ENCODE results near the gene SIGLEC12.
A peak's percentile ranks its signal among the peaks of the same experiment; 100 is the strongest.
"Not testable (repeated sequence)": the region's sequence is repeated elsewhere in the genome, so short reads cannot be mapped to it uniquely, and the experiment has no call there.

Gene SIGLEC12

DNA sequence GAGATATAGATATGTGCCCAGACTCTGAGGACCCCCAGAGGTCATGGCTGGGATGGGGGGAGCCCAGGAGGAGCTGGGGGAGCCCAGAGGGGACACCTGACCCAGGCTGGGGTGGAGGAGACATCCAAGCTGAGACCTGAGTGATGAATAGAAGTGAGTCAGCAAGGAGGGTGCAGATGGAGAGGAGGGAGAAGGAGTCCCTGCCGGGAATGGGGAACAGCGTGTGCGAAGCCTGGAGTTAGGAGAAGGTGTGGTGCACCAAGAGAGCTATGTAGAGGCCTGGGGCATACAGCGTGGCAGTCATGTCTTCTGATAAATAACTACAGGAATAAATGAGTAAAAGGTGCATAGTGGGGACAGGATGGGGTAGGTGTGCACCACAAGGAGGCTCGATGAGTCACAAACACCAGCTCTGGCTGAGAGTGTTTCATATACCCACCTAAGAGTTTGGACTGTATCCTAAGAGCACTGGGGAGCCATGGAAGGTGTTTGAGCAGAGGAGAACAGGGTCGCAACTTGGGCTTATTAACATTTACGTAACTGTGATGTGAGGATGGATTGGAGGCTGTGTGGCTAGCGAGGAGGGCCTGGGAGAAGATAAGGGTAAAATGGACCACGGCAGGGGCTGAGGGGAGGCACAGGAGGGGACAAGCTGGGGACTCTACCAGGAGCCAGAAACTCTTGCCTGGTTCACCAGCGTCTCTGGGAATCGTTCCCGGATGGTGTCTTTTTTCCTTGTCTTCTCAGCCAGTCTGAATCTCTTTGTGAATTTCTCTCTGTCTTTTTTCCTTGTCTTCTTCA lies 21.9 kb downstream of the SIGLEC12 start:
- peak; percentile 25 for DNase-seq

DNA sequence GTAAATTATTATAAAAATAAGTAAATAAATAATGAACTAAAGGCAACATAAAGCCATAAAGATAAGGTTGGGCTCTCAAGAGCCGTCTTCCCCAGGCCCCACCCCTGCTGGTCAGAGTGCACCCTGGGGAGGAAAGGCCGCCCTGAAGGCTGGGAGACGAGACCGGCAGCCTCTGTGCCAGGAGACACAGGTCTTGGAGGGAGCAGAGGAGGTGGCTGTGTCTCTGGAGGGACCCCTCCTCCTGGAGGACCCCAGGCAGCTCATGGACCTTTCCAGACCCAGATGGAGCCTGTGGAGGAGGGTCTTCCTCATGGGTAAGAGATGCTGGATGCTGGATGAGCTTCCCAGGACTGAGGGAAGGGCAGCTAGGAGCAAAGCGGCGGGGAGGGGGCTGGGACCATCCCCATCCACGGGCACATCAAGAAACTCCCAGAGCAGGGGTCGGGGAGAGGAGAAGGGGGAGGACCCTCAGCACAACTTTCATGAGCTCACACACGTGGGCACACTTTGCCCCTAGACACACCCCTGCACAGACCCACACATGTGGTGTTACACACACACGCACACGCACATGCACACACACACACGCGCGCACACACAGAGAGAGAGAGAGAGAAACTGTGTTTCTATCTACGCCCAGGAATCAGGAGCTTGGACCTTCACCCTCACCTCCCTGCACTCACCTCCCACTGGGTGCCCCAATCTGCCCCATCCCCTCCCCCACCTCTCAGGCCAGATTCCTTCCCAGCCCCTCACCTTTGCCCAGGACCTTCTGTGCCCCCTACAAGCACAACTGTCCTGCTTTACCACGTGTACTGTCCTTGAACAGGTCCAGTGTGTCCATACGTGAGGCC lies 23.0 kb downstream of the SIGLEC12 start, which contains the start of gene CEACAM18:
Gene CEACAM18 (plus strand): TSS at position 159 of the 854 bp plus-strand sequence.
- DNase-seq: no peak

DNA sequence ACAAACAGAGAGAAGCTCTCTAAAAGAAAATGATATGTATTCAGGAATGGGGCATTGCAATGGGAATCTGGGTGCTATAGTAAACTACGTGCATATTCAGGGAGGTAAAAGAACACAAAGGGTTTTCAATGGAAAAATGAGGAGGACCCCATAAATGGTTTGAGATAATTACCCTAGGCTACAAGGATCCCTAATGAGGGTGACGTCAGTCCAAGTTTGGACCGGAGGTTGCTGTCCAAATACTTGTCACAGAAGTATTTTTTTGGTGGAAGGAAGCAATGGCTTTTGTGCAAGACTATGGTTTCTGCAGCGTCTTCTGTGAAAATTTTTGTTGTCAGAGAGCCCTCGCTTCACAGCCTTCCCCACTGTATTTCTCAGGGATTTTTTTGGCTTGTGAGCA lies 24.3 kb downstream of the SIGLEC12 start:
- DNase-seq: no peak

DNA sequence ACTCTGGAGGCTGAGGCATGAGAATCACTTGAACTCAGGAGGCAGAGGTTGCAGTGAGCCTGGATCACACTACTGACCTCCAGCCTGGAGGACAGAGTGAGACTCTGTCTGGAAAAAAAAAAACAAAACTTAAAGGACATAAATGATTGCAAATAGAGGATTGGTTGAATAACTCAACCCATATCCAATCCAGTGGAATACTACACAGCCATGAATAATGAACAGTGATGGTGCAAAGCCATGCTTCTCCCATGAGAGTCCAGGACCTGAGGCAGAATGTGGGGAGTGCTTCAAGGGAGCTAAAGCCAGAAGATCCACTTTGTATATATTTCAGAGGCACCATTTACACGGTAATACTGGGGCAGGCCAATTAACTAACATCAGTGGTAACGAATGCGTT lies 25.4 kb downstream of the SIGLEC12 start:
- DNase-seq: no peak

DNA sequence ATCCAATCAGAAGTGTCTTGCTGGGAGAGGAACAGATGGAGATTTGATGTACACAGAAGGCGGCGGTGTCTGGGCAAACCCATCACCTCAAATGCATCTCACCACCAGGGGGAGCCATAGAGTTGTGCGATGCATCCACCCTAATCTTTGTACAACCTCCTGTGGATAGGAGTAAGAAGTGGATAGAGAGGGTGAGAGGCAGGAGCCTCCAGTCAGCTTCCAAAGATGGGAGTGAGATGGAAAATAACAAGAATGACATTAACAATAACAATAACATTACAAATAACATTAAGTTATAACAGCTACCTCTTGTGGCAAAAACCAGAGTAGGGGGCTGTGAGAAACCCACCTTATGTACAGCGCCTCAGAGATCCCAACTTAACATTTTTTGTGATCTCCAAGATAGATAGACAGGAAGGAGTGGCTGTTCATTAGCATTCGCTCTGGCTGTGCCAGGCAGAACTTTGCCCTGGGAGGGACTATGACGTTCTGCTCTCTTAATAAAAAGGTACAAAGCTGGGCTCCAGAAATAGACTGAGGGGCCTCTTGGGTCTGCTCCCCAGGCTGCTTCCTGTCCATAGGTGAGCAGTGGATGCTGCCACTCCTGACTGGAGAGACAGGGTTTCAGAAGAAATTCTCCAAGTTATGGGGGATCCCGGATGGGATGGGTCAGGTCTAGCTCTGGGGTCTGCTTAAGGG lies 28.4 kb downstream of the SIGLEC12 start:
- peak; percentile 85 for DNase-seq

DNA sequence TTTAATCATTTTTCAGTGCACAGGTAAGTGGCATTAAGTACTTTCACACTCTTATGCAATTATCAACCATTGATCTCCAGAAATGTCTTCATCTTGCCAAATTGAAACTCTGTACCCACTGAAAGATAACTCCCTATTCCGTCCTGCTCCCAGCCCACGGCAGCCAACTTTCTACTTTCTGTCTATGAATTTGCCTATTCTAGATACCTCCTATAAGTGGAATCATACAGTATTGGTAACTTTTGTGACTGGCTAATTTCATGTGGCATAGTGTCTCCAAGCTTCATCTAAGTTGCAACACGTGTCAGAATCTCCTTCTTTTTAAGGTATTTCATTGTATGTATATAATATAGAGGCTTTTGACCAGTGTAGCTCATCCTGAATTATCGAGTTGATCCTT lies 29.0 kb downstream of the SIGLEC12 start:
- DNase-seq: no peak

DNA sequence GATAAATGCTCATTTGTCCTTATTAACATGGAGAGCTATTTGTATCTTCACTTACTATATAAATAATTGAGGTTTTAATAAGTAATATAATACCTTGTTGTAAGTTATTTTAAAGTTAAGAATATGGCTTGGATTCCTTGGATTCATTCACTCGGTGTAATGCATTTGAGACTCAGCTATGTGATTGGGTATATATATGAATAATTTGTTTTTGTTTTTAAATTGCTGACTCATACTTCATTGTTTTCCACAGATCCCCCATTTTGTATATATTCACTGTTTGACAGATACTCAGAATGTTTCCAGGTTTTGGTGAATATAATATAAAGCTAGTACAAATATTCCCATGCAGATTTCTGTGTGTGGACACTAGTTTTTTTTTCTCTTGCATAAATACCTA lies 30.1 kb downstream of the SIGLEC12 start:
- no peak for DNase-seq

DNA sequence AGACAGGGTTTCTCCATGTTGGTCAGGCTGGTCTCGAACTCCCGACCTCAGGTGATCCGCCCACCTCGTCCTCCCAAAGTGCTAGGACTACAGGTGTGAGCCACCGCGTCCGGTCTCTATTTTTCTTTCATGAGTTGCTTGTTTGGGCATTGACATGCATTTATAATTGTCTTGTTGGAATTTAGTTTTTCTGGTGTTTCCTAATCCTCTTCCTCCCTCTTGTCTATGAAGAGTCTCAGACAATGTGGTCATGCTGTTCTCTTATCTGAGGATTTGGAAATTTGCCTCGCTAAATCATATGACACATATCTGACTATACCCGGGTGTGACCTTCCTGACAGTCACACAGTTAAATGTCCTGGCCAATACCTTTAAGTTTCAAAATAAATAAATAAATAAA lies 30.6 kb downstream of the SIGLEC12 start:
- DNase-seq: no peak

DNA sequence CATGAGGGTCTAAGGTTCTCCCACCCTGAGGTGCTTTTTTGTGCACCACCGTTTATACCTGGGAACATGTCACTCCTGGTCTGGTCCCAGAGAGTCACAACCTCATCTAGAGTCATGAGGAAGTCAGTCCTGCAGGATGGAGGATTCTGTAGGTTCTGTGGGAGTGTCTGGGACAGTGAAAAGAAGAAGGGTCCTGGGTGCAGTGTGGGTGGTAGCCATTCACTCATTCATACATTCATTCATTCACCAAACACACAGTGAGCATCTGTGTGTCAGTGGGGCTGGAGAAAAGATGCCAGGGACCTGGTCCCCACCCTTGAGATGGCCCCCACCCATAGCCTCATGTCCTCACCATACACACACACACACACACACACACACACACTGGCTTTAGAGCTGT lies 32.0 kb downstream of the SIGLEC12 start:
- DNase-seq: no peak

DNA sequence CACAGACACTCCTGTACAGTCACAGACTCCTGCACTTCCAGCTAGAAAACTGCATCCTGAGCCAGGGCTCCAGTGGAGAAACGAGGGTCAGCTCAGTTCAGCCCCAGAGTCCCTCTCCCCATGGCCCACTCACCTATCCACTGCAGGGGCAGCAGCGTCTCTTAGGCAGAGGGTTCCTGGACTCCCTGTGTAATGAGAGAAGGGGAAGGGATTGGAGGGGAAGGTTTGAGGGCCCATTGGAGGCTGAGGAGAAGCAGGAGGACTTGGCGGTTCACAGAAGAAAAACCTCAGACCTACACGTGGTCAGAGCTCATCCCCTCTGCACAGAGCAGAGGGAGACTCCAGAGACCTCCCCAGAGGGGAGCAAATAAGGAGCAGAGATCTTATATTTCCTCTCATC lies 32.4 kb downstream of the SIGLEC12 start:
- no peak for DNase-seq

DNA sequence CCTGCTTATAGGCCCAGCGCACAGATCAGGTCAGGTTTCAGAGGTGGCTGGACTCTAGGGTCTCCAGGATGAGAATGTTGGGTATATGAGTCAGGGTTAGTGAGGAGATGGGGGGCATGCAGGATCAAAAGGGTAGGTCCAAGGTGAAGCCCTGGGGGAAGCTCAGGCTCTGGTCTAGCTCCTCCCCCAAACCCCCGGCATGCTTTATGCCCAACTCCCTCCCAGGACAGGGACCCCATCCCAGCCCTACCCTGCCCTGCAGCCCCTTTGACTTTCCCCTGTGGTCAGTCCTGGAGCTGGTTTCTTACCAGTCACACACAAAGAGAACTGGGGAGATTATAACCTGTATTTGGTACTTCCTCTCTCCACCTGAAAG lies 33.1 kb downstream of the SIGLEC12 start:
- no peak for DNase-seq

DNA sequence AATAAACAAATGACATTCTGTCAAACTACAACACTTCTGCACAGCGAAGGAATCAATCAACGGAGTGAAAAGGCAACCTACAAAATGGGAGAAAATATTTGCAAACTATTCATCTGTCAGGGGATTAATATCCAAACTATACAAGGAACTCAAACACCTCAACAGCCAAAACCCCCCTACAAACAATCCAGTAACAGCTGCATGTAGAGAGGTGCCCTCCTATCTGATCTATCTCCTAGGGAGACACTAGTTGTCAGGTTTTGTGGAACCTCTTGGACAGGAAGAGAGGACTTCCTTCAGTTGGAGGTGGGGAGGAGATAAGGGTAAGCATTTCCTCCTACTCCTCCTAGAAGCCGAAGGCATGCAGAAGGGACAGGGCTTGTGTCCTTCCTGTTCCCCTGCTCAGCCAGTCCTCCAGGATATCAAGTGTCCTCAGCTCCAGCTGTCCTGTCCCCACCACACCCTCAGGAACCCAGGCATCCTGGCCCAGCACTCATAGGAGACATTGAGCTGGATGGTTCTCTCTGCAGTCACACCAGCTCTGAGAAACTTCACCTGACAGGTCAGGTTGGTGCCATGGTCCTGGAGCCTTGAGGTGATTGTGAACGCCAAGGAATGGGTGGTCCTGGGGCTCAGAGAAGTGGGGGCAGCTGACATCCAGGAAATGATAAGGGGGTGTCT lies 33.6 kb downstream of the SIGLEC12 start:
- no peak for DNase-seq

DNA sequence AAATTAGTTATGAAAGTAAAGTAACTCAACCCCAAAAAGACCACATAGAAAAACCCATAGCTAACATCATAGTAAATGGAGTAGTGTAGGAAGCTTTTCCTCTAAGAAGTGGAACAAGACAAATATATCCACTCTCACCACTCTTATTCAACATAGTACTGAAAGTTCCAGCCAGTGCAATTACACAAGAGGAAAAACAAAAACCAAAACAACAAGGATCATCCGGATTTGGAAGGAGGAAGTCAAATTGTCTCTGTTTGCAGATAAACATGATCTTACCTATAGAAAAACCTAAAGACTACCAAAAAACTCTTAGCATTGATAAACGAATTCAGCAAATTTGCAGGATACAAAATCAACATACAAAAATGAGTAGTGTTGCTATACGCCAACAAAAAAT lies 34.9 kb downstream of the SIGLEC12 start:
- no peak for DNase-seq

DNA sequence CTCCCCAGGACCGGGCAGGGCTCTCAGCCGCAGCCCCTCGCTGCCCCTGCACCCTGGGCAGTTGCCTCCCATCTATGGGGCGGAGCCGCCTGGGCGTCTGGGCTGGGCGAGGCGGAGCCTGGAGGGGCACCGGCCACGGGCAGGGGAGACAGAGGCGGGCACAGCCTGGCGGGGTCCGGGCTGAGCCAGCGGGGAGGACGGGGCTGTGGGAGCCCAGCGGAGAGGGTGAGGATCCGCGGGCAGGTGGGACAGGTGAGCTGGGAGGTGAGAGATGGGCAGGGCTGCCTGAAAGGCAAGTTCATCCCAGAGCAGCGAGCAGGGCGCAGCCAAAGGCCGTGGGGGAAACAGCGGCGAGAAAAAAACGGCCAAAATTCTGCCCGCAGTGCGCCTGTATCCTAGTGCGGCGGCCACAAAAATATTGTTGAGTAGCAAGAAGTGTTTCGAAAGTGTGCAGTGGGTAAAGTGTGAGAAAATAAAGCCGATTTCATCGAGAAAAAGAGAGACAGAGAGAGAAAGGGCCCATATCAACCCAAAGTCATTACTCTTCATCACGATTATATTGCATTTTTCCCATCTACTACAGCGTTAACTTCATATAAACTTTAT lies 37.5 kb downstream of the SIGLEC12 start:
- not testable (repeated sequence) for DNase-seq

DNA sequence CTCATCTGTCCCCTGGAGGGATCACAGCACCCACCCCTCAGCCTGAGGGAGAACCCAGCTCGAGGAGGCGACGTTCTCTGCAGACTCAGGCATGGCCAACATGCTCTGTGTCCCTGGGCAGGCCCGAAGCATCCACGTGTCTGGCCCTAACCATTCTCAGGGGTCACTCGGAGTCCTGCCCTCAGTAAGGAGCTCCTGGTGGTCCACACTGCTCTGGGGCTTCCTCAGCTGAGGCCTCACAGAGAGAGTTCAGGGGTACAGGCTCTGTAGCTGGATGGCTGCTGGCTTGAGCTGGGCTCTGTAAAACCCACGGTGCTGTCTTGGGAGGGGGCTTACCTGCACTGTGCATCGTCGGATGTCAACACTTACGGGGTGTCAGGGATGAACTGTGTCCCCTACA lies 38.9 kb downstream of the SIGLEC12 start:
- DNase-seq: no peak

DNA sequence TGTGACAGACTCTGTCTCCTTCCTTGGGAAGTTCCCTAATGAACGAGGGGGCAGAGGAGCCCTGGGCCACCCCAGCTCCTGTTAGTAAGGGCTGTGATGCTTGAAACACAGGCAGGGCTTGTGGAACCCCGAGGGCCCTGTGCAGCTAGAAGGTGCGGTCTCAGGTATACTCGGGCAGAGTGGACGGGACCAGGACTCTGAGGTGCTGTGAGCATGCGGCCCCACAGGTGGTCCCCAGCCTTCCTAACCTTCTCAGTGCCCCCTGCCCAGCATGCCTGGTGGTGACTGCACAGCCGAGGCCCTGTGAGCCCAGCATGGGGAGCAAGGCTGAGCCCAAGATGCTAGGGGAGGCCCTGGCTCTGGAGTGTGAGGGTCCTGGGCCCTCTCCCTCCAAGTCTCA lies 39.3 kb downstream of the SIGLEC12 start:
- no peak for DNase-seq

DNA sequence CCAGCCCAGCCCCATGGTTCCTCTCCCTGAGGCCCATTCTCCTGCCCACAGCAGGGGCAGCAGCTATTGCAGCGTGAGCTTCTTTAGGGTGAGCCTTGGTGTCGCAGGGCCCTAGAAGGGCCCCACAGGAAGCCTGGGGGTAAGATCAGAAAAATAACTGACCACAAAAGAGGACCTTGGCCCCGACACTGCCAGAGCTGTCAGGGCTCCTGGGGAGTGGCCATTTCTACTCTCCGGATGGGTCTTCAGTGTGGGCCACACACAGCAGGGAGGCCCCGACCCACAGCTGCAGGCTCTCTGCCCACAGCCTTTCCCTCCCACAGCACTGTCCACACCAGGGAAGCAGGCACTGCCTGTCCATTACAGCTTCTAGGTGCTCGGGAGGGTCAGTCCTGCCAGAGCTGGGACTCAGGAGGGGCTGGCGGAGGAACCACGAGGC lies 39.9 kb downstream of the SIGLEC12 start:
- no peak for DNase-seq

DNA sequence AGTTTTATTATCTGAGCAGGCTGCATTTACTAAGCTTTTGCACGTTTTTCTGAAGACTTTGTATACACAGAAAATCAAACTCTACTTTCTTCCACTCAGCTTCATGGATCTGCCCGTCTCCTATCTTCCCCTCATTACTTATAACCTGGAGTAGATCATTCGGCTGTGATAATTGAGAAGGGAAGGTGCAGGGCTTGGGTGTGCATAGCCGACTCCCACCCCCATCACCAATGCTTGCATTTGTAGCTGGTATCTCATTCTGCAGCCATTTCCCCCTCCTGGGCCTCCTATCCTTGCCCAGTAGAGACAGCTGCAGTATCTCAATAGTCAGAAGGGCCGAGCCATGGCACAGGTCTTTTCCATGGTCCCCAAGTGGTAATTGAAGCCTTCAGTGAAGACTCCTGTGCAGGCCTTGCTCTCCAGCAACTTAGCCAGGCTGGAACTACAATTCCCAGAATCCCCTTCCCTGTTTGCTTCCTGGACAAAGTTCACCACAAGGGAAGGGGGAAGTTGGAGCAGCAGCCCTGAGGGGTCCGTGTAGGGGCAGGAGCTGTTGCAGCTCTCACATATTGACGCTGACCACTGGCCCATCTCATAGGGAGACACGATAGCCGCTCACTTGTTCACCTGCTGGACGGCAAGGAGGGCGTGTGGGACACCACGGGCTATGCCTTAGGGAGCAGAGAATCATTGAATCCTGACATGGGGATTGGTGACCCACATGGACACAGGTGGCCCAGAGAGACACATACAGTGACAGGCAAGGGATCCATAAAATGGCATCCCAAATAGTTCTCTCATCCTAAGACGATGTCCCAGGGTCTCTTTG lies 41.2 kb downstream of the SIGLEC12 start:
- DNase-seq: no peak

DNA sequence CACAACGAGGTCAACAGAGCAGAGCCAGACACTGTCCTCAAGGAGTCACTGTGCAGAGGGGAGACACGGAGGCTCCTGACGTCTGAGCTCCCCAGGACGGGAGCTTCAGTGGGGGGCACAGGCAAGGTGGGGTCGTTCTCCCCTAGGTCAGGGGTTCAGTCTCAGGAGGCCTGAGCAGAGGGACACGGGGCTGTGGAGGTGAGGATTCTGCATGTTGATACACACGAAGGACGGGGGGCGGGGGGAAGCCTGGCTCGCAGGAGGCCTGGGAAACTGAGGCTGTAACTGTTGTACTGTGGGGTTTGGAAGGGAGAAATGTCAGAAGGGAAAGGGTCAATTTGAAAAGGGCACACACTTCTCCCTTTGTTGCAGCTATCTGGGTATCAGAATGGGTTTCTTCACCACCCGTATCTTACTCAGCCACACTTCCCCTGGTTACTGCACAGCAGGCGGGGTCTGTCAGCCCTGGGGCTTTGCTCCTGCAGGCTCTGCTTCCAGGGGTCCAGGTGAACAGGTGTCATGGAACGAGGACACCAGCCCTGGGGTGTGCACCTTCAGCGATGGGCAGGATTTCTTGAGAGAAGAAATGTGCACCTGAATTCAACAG lies 42.6 kb downstream of the SIGLEC12 start:
- DNase-seq: no peak

DNA sequence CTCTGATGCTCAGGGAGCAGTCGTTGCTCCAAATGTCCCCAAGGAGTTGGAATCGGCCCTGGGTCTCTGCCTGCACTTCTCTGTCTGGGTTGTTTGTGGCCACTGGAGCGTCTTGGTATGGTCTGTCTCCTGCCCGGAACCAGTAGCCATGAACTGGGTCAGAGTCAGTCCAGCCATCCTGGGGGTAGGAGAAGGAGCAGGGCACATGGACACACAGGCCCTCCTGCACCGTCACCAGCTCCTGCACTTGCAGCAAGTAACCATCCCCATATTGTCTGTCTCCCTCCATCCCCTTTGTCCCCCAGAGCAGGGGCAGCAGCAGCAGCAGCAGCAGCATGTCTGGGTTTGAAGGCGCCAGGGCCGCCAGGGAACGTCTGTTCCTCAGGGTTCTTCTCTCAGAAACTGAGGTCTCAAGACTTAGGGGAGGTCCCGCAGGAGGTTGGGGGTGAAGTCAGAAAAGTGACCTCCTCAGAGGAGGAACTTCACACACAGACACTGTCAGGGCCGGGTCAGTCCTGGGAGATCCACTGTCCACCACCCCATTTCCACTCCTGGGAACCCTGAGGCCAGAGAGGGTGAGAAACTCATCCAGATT lies 43.5 kb downstream of the SIGLEC12 start, which contains the start of gene SIGLEC8:
Gene SIGLEC8 (minus strand): TSS at position 404 of the 595 bp plus-strand sequence. CDS start 67 bp downstream, at position 337.
- no peak for DNase-seq
